DND-41 (cell line): Measurements from ENCODE around the gene GRM4.

Experiments used
- ATAC-seq: fragments of 200-7000 bp; cut with Tn5 transposase; 3 replicates; pipeline ENCODE4 v1.9.1; 2021; ENCODE audit warnings: low read depth; ENCODE audit not compliant: insufficient read depth
- DNase-seq: peaks from one replicate; pipeline ENCODE4 v3.0.0-alpha.2; 2020
- H2AFZ ChIP-seq: 2 replicates; pipeline ENCODE4 v1.6.0; 2012; ENCODE audit warnings: low read depth, low read length
- H3K27ac ChIP-seq: 2 replicates; pipeline ENCODE4 v1.5.1; 2012; ENCODE audit warnings: low read length, inconsistent platforms
- H3K27me3 ChIP-seq: fragments of 200-600 bp; sonication (generic); 2 replicates; pipeline ENCODE4 v1.6.0; 2012; ENCODE audit warnings: low read length, mild to moderate bottlenecking, inconsistent platforms; ENCODE audit not compliant: insufficient read depth, poor library complexity
- H3K36me3 ChIP-seq: 2 replicates; pipeline ENCODE4 v1.5.1; 2012; ENCODE audit warnings: low read length, inconsistent platforms; ENCODE audit not compliant: insufficient read depth
- H3K4me1 ChIP-seq: 2 replicates; pipeline ENCODE4 v1.5.1; 2012; ENCODE audit warnings: mild to moderate bottlenecking, low read length; ENCODE audit not compliant: insufficient read depth
- H3K4me2 ChIP-seq: 2 replicates; pipeline ENCODE4 v1.6.0; 2012; ENCODE audit warnings: mild to moderate bottlenecking, moderate library complexity, low read length, inconsistent platforms; ENCODE audit not compliant: insufficient read depth
- H3K4me3 ChIP-seq, 2 experiments: fragments of 200-600 bp in 1 of 2; shearing (Covaris generic) in 1 of 2; 2 replicates each; pipeline ENCODE4 v1.5.1; 2012 to 2016; ENCODE audit warnings: inconsistent platforms in 2 of 2, low read length in 2 of 2, mild to moderate bottlenecking in 2 of 2, low read depth in 1 of 2, moderate library complexity in 1 of 2
- H3K79me2 ChIP-seq: 2 replicates; pipeline ENCODE4 v1.6.0; 2012; ENCODE audit warnings: low read length, inconsistent platforms; ENCODE audit not compliant: insufficient read depth
- H3K9ac ChIP-seq: 2 replicates; pipeline ENCODE4 v1.6.0; 2012; ENCODE audit warnings: low read depth, mild to moderate bottlenecking, inconsistent platforms, low read length, moderate library complexity
- H3K9me3 ChIP-seq: 2 replicates; pipeline ENCODE4 v1.5.1; 2012; ENCODE audit warnings: low read length, moderate library complexity, mild to moderate bottlenecking, inconsistent platforms; ENCODE audit not compliant: insufficient read depth, severe bottlenecking
- H4K20me1 ChIP-seq: 2 replicates; pipeline ENCODE4 v1.6.0; 2012; ENCODE audit warnings: low read length; ENCODE audit not compliant: insufficient read depth
- EZH2 ChIP-seq: IDR thresholded peaks from 3 replicates; pipeline ENCODE4 v1.6.1; 2012; ENCODE audit warnings: borderline replicate concordance, low read depth, mild to moderate bottlenecking, moderate library complexity, low read length, inconsistent platforms; ENCODE audit not compliant: severe bottlenecking
- TF ChIP-seq, protein P1 (sequence below): IDR thresholded peaks from 2 replicates; pipeline ENCODE4 v1.5.1; 2012; ENCODE audit warnings: borderline replicate concordance, low read length, moderate library complexity, mild to moderate bottlenecking; ENCODE audit not compliant: poor library complexity, severe bottlenecking; ENCODE audit errors: extremely low read depth

The GRM4 gene

DNA sequence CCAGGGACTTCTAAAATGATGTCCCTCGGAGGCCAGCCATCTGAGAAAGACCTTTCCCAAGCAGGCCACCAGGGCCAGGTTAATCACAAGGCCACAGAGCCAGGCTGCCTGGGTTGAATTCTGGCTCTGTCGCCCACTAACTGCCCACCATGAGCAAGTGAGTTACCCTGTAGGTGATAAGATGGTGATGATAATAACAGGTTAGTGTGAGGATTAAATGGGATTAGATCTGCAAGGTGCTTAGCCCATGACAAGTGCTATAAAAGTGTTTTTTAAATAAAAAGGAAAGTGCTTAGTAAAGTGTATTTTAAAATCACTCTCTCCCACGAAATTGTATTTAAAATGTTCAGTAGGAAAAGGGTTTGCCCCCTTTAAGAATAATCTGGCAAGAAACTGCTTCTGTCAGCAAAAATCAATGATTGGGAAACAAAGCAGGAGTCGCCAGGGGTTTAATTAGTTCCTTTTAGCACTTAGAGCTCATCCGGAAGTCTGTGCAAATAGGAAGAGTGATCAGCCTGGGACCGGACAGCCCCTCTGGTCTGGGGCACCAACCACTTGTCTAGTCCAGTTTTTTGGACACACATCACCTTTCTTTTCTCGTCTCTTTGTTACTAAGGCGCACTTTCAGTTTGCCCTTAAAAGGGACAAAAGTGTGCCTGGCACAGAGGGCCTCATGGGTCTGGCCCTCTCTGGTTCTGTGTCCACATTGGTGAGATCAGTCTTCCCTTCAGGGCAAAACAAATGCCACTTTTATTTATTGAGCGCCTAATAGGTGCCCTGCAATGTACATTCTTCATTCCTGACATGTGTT is 150.4 kb downstream of the GRM4 start:
- no peaks in the 10 kb centered on the region for H4K20me1 ChIP-seq
- no peaks in the 10 kb centered on the region for H3K9me3 ChIP-seq
- ATAC-seq (no peak), DNase-seq (no peak)
- no peaks in the 10 kb centered on the region for H3K4me1 ChIP-seq
- no peak overlapping the region for H3K4me2 ChIP-seq
- H2AFZ ChIP-seq, result no peak overlapping the region
- H3K4me3 ChIP-seq, result no peak overlapping the region
- H3K79me2 ChIP-seq, result no peaks in the 10 kb centered on the region
- no peaks in the 10 kb centered on the region for H3K36me3 ChIP-seq
- H3K9ac ChIP-seq, result no peak overlapping the region
- no peak overlapping the region for H3K27ac ChIP-seq
- no peaks in the 10 kb centered on the region for H3K27me3 ChIP-seq
- TF ChIP-seq, protein P1, sequence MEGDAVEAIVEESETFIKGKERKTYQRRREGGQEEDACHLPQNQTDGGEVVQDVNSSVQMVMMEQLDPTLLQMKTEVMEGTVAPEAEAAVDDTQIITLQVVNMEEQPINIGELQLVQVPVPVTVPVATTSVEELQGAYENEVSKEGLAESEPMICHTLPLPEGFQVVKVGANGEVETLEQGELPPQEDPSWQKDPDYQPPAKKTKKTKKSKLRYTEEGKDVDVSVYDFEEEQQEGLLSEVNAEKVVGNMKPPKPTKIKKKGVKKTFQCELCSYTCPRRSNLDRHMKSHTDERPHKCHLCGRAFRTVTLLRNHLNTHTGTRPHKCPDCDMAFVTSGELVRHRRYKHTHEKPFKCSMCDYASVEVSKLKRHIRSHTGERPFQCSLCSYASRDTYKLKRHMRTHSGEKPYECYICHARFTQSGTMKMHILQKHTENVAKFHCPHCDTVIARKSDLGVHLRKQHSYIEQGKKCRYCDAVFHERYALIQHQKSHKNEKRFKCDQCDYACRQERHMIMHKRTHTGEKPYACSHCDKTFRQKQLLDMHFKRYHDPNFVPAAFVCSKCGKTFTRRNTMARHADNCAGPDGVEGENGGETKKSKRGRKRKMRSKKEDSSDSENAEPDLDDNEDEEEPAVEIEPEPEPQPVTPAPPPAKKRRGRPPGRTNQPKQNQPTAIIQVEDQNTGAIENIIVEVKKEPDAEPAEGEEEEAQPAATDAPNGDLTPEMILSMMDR, result no peak
- no peak for TF ChIP-seq EZH2

DNA sequence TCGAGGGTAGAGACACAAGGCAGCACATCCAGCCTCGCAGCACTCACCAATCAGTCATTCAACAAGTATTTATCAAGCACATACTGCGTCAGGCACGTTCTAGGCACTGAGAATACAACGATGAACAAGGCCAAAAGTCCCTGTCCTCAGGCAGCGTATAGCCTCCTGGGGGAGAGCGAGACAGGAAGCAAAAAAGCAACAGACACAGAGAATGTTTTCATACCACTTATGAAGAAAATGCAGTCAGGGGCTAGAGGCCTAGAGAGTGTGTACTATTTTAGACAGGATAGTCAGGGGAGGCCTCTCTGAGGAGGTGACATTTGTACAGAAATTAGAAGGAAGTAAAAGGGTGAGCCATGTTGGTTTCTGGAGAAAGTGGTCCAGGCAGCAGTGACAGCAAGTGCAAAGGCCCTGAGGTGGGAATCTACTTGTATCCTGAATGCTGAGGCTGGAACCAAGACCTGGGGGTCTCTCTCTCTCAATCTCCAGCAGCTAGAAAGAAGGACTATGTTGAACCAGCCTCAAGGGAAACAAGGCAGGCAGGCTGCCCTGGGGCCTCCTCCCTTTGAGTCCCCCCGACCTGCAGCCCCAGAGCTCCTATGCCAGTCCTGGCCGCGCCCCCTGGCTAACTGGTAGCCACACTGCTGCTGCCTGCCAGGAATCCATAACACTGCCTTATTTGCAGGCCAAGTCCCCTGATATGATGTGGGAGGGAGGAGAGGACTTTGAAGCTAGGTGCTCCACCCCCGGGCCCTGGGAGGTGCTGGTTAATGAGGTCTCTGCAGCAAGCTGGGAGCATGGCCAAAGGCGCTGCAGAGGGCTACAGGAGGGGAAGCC is 151.2 kb downstream of the GRM4 start:
- no peaks in the 10 kb centered on the region for H3K36me3 ChIP-seq
- H2AFZ ChIP-seq, result no peak overlapping the region
- H3K9me3 ChIP-seq, result no peaks in the 10 kb centered on the region
- H3K4me3 ChIP-seq, result no peak overlapping the region
- no peaks in the 10 kb centered on the region for H4K20me1 ChIP-seq
- DNase-seq, result no peak
- TF ChIP-seq, protein P1, result no peak
- no peak for TF ChIP-seq EZH2
- H3K27ac ChIP-seq, result no peak overlapping the region
- H3K4me2 ChIP-seq, result no peak overlapping the region
- no peak for ATAC-seq
- H3K4me1 ChIP-seq, result no peaks in the 10 kb centered on the region
- H3K9ac ChIP-seq, result no peak overlapping the region
- H3K27me3 ChIP-seq, result no peaks in the 10 kb centered on the region
- H3K79me2 ChIP-seq, result no peaks in the 10 kb centered on the region

DNA sequence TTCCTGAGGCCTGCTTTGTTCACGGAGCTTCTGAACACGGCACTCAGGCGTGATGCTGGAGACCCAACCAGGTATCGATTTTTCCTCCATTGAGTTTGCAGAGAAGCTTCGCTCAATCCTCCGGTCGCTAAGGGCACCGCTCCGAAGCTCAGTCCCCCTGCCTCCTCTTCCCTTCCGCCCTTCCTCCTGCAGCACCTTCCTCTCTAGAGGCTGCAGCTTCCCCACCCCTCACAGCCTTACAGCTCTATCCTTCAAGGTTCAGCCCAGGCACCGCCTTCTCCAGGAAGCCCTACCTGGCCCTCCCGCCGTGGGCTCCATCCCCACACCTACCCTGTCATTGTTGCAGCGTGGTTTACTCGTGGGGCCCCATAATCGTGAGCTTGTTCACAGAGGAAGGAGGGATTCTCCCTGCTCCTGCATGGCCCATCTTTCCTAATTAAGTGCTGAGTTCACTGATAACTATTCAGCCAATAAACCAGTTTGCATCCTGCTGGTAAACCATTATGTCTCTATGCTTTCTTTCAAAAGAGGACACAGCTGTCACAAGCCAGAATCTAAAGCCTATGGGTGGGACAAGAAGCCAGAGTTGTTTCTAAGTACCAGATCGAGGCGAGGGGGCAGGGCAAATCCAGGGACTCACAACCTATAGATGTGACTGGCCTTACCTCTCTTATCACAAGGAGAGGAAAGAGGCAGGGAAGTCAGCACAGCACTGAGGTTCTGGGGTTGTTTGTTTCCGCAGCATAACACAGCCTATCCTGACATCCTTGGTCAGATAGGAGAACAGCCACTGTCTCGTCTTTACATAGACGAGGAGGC is 152.0 kb downstream of the GRM4 start:
- H3K4me2 ChIP-seq, result no peak overlapping the region

More for the DNA sequence above, 152.0 kb downstream of the GRM4 start:
- no peaks in the 10 kb centered on the region for H3K79me2 ChIP-seq
- ATAC-seq (no peak), DNase-seq (no peak)
- TF ChIP-seq, protein P1, result no peak
- TF ChIP-seq EZH2, result no peak
- no peaks in the 10 kb centered on the region for H3K36me3 ChIP-seq
- H3K4me3 ChIP-seq, result no peak overlapping the region
- no peaks in the 10 kb centered on the region for H3K4me1 ChIP-seq
- H3K9me3 ChIP-seq, result no peaks in the 10 kb centered on the region
- H3K27ac ChIP-seq, result no peak overlapping the region
- no peaks in the 10 kb centered on the region for H4K20me1 ChIP-seq
- no peaks in the 10 kb centered on the region for H3K27me3 ChIP-seq
- H2AFZ ChIP-seq, result no peak overlapping the region
- no peak overlapping the region for H3K9ac ChIP-seq
